GM10266 (cell line): ENCODE data around the gene SLC22A4.

Source experiments
- DNase-seq: peaks from one replicate; pipeline ENCODE4 v3.0.0; 2012; ENCODE audit errors: extremely low spot score
- TF ChIP-seq, protein P1 (sequence below): IDR thresholded peaks from 2 replicates; pipeline ENCODE4 v1.5.1; 2012; ENCODE audit warnings: mild to moderate bottlenecking, low read depth; ENCODE audit not compliant: control insufficient read depth, insufficient read depth; ENCODE audit errors: missing control alignments

SLC22A4 gene

DNA sequence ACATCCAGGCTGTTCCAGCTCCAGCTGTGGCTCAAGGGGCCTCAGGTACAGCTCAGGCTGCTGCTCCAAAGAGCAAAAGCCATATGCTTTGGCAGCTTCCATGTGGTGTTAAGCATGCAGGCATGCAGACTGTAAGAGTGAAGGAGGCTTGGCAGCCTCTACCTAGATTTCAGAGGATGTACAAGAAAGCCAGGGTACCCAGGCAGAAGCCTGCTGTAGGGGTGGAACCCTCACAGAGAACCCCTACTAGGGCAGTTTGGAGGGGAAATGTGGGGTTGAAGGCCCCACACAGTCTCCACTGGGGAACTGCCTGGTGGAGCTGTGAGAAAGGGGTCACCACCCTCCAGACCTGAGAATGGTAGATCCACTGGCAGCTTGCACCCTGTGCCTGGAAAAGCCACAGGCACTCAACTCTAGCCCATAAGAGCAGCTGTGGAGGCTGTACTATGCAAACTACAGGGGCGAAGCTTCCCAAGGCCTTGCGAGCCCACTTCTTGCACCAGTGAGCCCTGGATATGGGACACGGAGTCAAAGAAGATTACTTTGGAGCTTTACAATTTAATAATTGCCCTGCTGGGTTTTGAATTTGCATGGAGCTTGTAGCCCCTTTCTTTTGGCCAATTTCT is 61.1 kb downstream of the SLC22A4 start:
- TF ChIP-seq, protein P1, sequence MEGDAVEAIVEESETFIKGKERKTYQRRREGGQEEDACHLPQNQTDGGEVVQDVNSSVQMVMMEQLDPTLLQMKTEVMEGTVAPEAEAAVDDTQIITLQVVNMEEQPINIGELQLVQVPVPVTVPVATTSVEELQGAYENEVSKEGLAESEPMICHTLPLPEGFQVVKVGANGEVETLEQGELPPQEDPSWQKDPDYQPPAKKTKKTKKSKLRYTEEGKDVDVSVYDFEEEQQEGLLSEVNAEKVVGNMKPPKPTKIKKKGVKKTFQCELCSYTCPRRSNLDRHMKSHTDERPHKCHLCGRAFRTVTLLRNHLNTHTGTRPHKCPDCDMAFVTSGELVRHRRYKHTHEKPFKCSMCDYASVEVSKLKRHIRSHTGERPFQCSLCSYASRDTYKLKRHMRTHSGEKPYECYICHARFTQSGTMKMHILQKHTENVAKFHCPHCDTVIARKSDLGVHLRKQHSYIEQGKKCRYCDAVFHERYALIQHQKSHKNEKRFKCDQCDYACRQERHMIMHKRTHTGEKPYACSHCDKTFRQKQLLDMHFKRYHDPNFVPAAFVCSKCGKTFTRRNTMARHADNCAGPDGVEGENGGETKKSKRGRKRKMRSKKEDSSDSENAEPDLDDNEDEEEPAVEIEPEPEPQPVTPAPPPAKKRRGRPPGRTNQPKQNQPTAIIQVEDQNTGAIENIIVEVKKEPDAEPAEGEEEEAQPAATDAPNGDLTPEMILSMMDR = no peak
- no peak for DNase-seq

DNA sequence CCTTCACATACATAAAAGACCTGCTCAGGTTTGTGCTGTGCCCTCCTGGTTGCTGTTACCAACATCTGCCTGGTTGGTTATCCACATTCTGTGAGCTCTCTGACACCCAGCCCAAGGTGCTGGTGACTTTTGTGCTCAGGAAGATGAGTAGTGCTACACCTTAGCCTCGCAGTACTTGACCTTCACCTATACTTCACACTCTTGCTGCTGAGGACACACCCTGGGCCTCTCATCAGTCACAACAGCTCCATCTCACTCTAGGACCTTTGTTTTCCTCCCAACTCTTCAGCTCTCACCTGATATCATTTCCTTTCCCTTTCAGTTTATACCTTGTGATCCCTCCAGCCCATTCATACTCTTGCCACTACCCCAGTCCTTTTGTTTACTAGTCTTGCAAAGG is 64.6 kb downstream of the SLC22A4 start:
- no peak for DNase-seq
- TF ChIP-seq, protein P1 = no peak

DNA sequence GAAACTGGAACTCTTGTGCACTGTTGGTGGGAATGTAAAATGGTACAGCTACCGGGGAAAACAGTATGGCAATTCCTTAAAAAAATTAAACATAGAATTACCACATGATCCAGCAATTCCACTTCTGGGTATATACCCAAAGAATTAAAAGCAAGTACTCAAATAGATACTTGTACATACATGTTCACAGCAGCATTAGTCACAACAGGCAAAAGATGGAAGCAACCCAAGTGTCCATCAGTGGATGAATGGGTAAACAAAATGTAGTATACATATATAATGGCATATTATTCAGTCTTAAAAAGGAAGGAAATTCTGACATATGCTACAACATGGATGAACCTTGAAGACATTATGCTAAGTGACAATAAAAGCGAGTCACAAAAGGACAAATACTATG is 67.9 kb downstream of the SLC22A4 start:
- TF ChIP-seq, protein P1 = no peak
- DNase-seq = no peak

DNA sequence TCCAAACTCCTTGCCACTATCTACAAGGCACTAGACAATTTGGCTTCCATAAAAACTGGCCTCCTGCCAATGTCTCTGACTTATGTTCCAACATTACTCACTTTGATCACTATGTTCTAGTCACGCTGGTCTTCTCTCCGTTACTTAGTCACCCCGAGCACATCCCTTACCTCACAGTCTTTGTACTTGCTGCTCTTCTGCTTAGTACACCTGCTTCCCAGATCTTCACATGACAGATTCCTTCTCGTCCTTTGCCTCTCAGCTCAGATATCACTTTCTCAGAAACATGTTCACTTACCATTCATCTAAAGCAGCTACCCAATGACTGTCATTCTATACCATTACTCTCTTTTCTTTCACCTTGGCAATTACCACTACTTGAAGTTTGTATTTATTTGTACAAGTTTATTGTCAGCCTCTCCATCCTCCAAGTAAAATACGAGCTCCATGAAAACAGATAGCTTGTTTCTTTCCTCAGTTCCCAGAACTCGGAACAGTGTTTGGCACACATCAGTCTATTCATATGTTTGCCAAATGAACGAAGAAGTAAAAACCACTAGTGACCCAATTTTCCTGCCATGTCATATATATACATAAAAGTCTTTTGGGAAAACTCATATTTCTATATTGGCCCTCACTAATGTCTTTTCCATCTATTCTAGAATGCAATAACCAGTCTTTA is 69.4 kb downstream of the SLC22A4 start:
- TF ChIP-seq, protein P1 = no peak
- no peak for DNase-seq

DNA sequence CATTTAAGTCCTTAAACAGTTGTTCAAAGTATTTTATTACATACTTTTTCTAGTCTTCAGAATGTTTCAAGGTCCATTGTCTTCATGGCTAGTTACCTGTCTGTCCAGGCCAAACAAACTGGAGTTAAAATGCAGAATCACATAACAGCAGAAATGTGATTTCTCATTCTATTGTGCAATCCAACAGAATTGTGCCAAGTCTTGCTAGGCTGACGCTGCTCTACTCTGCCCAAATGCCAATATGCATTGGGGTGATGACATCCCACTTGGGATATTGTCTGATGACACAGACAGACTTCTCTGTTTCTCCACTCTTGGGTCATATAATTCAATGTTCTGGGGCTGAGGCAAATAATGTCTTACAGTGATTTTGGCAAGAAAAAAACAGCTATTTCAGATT is 70.1 kb downstream of the SLC22A4 start:
- DNase-seq = no peak
- TF ChIP-seq, protein P1 = no peak

DNA sequence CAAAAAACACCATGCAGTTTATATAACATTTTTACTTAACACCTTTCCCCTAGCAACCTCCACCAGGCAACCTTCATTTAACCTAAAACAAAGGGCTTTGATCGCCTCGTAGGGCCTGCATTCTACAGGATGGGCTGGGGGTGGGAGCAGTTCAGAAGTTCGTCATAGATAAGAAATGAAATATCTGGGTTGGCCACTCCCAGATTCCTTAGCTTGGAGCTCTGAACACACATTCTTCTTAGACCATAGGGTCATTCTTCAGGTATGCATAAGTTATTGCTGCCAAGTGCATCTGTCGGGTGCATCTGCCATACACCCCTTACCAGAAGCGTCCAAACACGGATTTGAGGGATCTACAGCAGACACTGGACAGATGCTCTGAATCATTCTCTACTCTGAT is 71.0 kb downstream of the SLC22A4 start:
- TF ChIP-seq, protein P1 = no peak
- DNase-seq = no peak

DNA sequence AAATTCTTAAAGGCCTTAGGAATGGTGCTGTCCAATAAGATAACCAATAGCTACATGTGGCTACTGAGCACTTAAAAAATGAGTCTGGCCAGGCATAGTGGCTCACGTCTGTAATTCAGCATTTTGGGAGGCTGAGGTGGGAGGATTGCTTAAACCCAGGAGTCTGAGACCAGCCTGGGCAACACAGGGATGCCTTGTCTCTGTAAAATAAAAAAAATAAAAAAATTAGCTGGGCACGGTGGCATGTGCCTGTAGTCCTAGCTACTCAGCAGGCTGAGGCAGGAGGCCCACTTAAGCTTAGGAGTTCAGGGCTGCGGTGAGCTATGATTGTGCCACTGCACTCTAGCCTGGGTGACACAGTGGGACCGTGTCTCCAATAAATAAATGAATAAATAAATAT is 74.0 kb downstream of the SLC22A4 start:
- TF ChIP-seq, protein P1 = no peak
- DNase-seq = no peak
